ENCODE data around the gene BCKDHB.

Gene BCKDHB

GRCh38 chr6:80151635-80152034 is 45.2 kb downstream of the BCKDHB start:
- DNase-seq, result no peak

DNA sequence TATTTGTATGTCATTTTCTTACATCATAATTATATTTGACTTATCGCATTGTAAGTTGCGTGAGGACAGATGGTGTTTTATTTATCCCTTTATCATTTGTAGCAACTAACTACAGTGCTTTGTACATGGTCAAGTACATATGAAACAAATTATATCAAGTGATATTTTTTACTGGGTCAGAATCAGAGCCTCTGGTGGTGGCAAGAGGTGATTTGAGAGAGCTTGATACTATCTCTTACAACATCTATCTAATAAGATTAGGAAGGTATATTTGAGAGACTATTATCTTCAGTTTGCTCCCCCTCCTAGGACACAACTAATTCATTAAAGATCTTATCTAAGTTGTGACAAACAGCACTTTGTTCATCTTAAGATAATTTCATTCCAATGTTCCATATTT is 47.7 kb downstream of the BCKDHB start:
- DNase-seq, result no peak

- DNase-seq, result no peak
Measured at GRCh38 chr6:80156221-80156620, 49.8 kb downstream of the BCKDHB start.

GRCh38 chr6:80158478-80158989 is 52.1 kb downstream of the BCKDHB start:
- DNase-seq, result no peak

DNA sequence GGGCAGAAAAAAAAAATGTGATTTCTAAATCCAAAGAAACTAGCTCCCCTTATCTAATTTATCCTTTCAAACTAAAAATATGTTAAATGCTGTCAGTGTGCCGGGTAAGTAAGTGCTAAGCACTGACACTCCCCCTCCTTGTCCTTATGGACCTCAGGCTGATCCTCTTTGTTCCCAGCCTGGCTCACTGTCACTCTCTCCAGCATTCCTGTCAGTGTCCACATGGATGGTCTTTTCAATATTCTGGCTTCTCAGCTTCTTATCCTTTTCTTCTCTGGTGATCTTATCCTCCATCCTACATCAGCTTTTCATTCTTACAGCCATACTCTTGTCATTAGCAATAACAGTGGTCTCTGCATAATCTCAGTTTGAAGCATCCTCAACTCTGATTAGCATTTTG is 55.0 kb downstream of the BCKDHB start:
- DNase-seq, result no peak

GRCh38 chr6:80163754-80164187 is 57.3 kb downstream of the BCKDHB start:
- no peak for DNase-seq

GRCh38 chr6:80165143-80165542 is 58.7 kb downstream of the BCKDHB start:
- DNase-seq, result no peak

DNA sequence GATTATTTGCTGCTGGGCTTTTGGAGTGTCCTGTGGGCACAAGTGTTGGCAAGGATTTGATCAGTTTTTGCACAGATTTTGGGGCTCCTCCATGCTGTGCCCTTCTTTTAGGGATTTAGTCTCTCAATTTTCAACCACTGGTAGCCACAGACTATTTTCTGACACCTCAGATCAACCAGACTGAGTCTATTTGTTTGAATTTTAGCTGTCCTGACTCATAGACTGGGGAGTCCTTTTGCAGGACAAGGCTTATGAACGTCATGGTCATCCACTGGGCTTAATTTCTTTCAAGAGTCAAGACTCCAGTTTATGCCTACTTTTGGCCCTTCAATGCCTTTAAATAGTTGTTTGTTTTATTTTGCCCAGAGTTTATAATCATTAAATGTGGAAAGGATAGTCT is 59.3 kb downstream of the BCKDHB start:
- DNase-seq, result no peak

- DNase-seq, result no peak
Measured at GRCh38 chr6:80170433-80170832, 64.0 kb downstream of the BCKDHB start.

DNA sequence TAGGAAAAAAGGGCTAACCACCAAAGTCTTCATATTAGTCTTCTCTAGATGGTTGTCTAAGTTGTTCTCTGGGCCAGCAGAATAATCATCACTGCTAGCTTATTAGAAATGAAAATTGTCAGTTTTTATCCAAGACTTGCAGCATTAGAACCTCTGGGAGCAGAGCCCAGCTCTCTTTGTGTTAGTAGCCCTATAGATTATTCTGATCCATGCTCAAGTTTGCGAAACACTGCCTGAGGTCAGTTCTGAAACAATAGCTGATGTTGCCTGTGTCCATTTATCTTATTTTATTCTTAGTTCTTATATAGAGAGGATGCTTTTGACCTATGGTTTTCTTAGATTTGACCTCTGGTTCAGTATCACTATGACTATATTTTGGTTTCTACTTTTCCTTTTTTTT is 66.9 kb downstream of the BCKDHB start:
- no peak for DNase-seq

GRCh38 chr6:80174900-80175572 is 68.6 kb downstream of the BCKDHB start:
- DNase-seq, result no peak

DNA sequence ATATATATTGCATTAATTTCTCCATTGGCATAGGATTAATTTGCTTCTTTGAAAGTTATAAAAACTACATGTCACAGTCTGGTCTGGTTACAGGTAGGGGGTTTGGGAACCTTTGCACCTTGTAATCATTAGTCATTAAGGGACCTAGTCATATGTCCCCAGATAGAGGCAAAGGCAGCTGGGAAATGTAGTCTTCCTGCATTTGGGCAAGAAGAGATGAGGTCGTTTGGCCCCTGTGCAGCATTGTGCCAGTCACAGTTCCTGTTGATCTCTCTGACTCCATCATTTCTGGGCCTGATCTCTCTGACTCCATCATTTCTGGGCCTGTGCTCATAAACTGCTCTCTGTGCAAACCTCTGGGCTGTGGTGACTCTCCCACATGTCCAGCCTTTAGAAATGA is 73.2 kb downstream of the BCKDHB start:
- no peak for DNase-seq

DNA sequence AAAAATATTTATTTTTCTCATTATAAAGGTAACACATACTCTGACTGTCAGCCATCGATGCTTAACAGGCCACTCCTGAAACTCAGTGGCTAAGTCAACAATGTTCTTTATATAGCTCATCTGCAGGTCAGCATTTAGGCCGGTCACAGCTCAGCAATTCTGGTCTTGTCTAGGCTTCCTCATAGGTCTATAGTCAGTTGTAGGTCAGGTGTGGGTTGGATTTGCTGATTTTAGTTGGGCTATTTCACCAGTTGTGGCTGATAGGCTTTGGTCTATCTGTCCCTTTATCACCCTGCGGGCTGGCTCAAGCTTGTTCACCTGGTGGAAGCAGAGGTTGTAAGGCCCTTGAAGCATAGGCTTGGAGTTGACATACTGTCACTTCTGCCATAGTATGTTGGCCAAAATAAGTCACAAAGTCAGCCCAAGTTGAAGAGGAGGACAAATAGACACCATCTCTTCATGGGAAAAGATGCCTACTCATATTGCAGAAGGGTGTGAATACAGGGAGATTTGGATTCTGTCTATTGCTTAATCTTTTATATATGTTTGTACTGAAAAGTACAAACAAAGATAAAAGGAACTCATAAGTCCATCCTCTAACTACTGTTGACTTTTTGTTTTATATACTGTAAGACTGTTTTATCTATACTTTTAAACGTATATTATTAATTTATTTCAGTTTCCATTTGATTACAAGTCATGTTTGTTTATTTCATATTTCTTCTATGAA is 75.0 kb downstream of the BCKDHB start:
- no peak for DNase-seq

- no peak for DNase-seq
Measured at GRCh38 chr6:80182308-80182707, 75.8 kb downstream of the BCKDHB start.

- DNase-seq, result no peak
Measured at GRCh38 chr6:80183019-80183795, 76.7 kb downstream of the BCKDHB start.

DNA sequence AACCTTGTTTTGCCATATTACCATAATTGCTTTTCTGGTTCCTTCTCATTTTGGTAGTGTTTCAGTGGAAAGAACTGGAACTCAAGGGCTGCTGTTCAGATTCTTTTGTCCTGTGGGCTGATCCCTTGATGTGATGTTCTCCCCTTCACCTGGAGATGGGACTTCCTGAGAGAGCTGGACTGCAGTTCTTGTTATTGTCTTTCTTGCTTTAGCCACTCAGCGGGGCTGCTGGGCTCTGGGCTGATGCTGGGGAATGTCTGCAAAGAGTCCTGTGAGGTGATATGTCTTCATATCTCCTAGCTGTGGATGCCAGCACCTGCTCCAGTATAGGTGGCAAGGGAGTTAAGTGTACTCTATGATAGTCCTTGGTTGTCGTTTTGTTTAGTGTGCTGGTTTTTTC is 79.0 kb downstream of the BCKDHB start:
- no peak for DNase-seq

GRCh38 chr6:80186082-80186481 is 79.6 kb downstream of the BCKDHB start:
- no peak for DNase-seq

- no peak for DNase-seq
Measured at GRCh38 chr6:80196906-80197305, 90.4 kb downstream of the BCKDHB start.

DNA sequence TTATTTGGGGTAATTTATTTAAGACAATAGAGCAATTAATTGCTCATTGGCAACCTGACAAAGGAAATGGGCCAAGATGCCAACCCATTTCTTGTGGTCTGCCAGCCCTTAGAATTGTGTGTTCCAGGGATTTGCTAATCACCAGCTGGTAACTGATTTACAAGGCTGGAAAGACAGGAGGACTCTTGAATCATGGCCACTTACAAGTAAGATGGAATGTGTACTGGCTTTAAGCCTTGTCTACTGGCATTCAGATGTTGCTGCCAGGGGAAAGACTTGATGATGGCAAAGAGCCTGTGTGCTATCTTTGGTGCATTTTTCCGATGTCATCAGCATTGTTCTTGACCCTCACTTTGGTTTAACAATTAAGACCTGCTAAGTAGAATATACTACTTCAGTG is 91.0 kb downstream of the BCKDHB start:
- DNase-seq, result peak in 1 of 14 donors; percentile 52

DNA sequence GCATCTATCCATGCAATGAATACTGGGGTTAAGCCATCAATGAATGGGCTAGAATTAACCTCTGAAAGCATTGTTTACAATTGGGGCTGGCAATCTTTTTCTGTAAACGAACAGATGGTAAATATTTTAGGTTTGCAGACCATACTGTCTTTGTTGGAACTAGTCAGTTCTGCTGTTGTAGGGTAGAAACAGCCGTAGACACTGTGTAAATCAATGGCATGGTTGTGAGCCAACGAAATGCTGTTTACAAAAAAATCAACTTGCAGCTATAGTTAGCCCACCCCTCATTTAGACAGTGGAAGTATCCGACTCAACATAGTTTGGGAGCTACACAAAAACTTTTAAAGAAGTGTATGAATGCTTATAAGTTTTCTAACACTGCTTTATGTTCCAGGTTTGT is 91.5 kb downstream of the BCKDHB start:
- DNase-seq, result no peak

GRCh38 chr6:80203283-80203682 is 96.8 kb downstream of the BCKDHB start:
- DNase-seq, result no peak

GRCh38 chr6:80205404-80205803 is 98.9 kb downstream of the BCKDHB start:
- DNase-seq, result no peak

DNA sequence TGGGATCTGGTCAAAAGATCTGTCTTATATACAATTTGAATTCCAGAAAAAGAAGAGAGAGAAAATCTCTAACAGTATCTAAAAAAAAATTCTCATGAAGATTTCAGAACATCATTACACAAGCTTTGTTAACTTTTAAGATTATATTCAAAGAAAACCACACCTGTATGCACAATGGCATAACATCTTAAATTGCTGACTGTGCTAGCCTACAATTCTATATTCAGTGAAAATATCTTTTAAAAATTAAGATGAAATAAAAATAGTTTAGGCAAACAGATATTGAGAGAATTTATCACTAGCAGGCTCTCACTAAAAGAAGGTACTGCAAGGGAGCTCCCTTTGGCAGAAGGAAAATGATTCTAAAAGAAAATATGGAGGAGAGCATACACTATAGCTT is 100.3 kb downstream of the BCKDHB start:
- no peak for DNase-seq
